Naive thymus-derived CD4-positive, alpha-beta T cell (primary cell): ENCODE measurements around the gene ALX3. TPM values are rescaled to one million over a fixed set of nuclear protein-coding genes. Genes with fewer than 3 reads are reported as not detected.

Source experiments
- polyA plus RNA-seq, 2 donors: library from polyadenylated mRNA; unstranded; fragments of 300-500 nt; fragmentation: Illumina TruSeq; gene quantifications; one replicate each; pipeline ENCODE4 v1.2.3, GENCODE V29; 2021
- total RNA-seq, 6 experiments: library from RNA in 5 of 6; stranded (reverse) in 5 of 6; gene quantifications; 1 replicate in 5 of 6; 2 replicates in 1 of 6; pipeline ENCODE4 v1.2.3 and lab custom pipeline; 2021 to 2026

The ALX3 gene
- total and polyA plus RNA-seq, 7 experiments from 2014 or later, result not detected

Other genes starting within 250 kb of the ALX3 start
- 100 to 1,000 TPM in 1 of 5 experiments, 10 to 100 TPM in 1, 1 to 10 TPM in 3; 1.4 to 125 (median 5.9) TPM for gene CSF1, start 159.8 kb downstream of the ALX3 start, total RNA-seq
- 1 to 10 TPM in 1 of 2 donors, under 1 TPM in 1; 0.94 to 2.2 TPM for gene CSF1, start 159.8 kb downstream of the ALX3 start, polyA plus RNA-seq
- gene AHCYL1, start 85.9 kb downstream of the ALX3 start, total RNA-seq, result 10 to 100 TPM; 16.6 to 60.1 (median 37.1) TPM
- gene AHCYL1, start 85.9 kb downstream of the ALX3 start, polyA plus RNA-seq, result 10 to 100 TPM; 41.3 to 47.6 TPM
- 10 to 100 TPM; 42.4 to 83.9 (median 70.7) TPM for gene STRIP1, start 36.0 kb downstream of the ALX3 start, total RNA-seq
- 10 to 100 TPM; 21.4 to 35.2 TPM for gene STRIP1, start 36.0 kb downstream of the ALX3 start, polyA plus RNA-seq
- not detected for gene UBL4B, start 41.8 kb upstream of the ALX3 start, total RNA-seq
- not detected for gene UBL4B, start 41.8 kb upstream of the ALX3 start, polyA plus RNA-seq
- not detected for gene SLC6A17, start 79.8 kb upstream of the ALX3 start, total RNA-seq
- not detected for gene SLC6A17, start 79.8 kb upstream of the ALX3 start, polyA plus RNA-seq
- 10 to 100 TPM in 4 of 5 experiments, 1 to 10 TPM in 1; 5.8 to 18.2 (median 12.4) TPM for gene KCNC4, start 139.6 kb upstream of the ALX3 start, total RNA-seq
- 1 to 10 TPM; 1.6 to 2.1 TPM for gene KCNC4, start 139.6 kb upstream of the ALX3 start, polyA plus RNA-seq